Left forelimb (tissue), 1 donor: ENCODE results near the gene ZRANB1.

Source experiments
- DNase-seq: peaks from one replicate; pipeline ENCODE4 v3.0.0-alpha.2; 2018; ENCODE audit warnings: low spot score

The ZRANB1 gene

DNA sequence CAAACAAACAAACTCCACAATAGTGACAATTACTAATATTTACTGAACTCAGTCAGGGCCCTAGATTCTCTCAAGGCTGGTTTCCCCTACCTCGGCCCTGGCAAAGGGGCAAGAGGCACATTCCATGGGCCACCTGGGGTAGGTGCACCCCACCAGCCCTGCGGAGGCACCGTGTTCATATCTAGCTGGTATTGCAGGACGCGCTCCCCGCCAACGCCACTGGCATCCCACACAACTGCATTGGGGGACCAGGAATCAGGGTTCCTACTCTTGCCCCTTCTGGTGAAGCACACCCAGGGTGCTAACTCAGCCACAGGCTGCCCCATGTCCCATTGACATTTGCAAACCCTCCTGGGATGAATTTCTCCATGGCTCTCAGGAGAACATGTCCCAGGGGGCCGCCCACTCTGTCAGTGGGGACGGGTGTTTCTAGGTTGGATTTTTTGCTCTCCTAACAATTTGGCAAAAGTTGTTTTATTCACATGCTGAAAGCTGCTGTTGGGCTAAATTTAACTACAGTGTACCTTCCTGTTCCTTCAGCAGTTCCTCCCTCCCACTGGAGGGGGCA lies 76.7 kb downstream of the ZRANB1 start:
- no peak for DNase-seq

DNA sequence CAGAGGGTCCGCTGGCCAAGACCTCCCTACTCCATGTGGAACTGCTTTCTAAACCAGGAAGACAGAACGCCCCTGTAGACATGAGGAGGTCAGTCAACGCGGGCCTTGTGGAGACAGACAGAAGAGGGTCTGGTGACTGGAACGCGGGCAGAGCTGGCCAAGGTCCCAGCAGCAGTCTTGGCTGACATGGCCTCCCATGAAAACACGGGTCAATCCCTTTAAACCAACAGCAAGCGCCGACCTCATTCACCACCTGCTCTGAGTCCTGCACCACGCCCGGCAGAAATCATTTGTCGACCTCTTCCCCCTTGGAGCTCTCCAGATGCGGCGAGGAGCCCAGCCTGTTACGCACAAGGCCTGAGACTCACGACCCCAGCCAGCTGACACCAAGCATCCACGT lies 78.5 kb downstream of the ZRANB1 start:
- DNase-seq = no peak

GRCh38 chr10:125020871-125021270 lies 78.9 kb downstream of the ZRANB1 start:
- no peak for DNase-seq

- DNase-seq = no peak
Measured at GRCh38 chr10:125021686-125022344, 79.9 kb downstream of the ZRANB1 start.

DNA sequence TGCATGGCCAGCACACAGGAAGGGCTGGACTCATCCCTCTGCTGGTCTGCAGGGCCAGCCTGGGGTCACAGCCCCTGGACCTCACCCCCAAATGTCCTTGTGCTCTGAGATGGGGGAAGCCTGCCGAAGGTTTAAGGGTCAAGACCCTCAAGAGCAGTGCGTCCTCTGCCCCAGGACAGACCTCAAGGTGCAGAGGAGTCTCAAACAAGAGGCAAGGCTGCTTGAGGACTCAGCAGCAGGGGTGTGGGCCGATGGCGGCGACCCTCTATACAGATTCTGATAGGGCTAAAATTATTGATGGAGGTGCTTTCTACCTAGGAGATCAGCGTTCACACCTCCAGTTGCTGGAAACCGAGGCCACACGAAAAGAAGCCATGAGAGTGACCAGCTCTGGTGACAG lies 80.7 kb downstream of the ZRANB1 start:
- DNase-seq = no peak

DNA sequence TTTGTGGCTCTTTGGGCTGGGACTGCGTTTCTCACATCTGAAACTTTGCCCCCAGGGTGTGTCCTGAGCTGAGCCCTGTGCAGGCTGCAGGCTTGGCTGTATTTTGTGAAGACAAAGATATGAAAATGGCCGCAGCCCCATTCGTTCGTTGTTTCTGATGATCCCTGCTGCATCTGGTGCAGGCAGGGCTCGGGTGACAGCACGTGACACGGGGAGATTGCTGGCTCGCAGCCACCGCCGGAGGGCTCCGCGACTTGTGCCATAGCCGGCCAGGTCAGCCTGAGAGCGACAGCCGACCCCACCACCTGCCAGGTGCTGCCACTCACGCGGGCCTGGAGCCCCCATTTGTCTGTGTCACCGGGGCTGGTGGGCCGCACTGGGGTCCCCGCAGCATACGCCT lies 81.3 kb downstream of the ZRANB1 start:
- DNase-seq = no peak

DNA sequence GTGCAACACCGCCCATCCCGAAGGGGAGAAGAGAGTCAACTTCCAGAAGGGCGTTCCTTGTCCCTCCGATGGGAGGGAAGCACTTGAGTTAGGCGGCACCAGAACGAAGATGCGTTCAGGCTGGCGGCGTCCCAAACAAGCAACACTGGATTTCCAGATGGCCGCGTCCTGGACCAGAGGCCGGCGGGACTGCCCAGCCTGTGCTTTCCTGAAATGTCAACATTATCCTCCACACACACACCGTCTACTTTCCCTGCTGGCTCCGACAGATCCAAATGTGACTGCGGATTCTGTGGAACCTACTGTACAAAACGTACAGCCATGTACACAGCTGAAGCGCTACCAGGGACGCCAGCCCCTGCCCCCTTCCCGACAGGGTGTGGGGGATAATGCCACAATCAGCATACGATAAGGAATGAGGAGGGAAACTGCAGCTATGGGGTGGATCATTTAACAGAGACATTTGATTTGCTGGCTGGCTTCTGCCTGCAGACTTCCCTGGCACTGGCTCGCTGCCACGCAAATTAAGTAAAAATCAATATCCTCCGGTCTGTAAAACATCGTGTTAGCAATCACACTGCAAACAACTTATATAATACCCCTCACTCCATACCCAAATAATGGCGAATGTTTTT lies 82.1 kb downstream of the ZRANB1 start:
- DNase-seq = no peak

DNA sequence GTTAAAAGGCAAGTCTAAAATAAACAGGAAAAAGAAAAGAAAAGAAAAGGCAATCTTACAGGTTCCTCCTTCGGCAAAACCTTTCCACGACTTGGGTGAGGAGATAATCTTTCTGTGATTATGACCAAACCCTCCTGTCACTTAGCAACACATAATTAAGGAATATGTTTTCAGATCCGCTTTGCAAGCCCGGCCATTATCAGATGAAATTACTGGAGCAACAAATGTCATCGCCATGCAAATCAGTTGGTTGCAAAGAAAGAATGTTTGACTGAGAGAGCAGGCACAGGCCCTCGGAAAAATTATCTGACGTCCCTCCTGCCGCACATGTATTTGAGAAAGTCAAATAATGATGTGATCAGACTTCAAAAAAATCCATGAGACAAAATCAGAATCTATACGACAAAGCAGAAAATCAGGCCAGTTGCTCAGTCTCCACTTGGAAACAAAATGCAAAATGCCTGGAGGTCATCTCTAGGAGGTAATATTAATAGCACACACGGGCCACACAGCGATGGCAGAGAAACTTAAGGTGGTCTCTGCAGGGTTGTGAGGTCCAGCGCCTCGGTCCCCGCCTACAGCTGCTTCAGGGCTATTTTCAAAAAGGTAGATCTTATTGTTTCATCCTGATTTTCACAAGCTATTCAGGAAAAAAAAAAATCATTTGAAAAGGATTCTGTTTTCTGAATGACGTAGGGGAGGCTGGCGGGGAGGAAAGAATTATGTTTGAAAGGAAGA lies 82.7 kb downstream of the ZRANB1 start:
- no peak for DNase-seq

GRCh38 chr10:125025341-125025740 lies 83.4 kb downstream of the ZRANB1 start:
- no peak for DNase-seq

DNA sequence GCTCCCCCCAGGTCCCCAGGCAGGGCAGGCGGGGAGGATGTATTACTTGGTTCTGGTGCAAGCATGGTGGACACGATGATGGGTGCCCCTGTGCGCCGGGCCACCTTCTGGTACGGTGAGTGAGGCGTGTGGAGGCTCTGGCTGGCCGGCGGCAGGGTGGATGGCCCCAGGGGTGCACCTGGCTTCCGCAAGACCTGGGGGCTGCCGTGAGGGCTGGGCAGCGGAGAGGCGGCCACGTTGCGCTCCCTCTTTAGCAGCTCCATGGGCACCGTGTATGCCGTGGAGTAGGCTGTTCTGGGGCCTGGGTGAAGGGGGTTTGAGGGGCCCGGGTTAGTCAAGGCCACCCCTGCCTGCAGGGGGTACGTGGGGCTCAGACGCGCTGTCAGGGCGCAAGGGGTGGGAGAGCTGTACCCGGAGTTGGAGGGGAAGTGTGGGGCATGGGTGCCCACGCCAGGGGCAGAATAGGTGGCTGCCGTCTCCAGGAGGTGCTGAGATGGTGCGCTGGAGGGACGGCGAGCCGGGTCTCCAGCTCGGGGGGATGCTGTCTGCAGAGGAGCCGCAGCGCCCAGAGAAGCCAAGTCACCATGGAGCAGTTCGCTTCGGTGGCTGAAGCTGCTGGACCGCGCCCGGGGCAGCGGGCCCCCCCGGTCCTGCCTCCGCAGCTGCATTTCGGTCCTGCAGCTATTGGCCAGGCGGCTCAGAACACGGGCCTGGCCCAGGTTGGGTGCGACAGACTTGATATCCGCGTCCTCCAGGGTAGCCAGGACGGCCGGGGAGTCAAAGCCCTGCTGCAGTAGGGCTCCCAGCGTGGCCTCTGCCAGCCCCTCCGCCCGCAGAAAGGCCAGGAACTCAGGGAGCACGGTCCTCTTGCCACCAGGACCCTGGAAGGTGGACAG lies 84.4 kb downstream of the ZRANB1 start:
- no peak for DNase-seq

DNA sequence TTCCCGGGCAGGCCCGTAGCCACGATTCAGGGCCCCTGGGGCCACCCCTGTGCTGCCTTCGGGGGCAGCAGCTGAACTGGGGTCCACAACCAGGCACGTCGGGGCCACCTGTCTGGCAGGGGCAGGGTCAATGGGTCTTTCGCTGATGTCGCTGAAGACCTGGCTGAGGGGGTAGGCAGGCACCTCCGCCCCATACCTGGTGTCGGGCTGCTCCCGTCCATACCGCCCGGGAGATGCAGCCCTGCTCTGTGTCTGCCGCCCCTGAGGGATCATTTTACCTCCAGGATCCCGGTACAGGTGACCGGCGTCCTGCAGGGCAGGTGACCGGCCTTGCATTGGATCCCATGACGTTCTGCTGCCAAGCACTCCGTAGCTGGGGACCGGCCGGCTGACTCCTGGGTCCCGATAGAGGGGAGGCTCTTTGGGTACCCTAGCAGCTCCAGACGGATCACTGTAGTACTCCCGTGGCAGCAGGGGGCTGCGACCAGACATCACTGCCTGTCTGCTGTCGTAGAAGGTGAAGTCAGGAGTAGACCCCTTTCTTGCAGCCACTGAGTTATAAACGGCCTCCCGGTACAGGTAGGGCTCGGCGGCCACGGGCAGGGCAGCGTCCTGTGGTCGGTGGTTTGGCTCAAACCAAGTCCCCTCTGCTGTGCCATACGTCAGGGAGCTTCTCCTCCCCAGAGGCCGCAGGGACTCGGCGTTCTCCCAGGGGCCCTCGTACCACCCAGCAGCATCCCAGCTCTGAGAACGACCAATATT lies 85.2 kb downstream of the ZRANB1 start:
- no peak for DNase-seq

GRCh38 chr10:125027871-125028869 lies 86.2 kb downstream of the ZRANB1 start:
- no peak for DNase-seq

- no peak for DNase-seq
Measured at GRCh38 chr10:125029584-125030242, 87.8 kb downstream of the ZRANB1 start.

DNA sequence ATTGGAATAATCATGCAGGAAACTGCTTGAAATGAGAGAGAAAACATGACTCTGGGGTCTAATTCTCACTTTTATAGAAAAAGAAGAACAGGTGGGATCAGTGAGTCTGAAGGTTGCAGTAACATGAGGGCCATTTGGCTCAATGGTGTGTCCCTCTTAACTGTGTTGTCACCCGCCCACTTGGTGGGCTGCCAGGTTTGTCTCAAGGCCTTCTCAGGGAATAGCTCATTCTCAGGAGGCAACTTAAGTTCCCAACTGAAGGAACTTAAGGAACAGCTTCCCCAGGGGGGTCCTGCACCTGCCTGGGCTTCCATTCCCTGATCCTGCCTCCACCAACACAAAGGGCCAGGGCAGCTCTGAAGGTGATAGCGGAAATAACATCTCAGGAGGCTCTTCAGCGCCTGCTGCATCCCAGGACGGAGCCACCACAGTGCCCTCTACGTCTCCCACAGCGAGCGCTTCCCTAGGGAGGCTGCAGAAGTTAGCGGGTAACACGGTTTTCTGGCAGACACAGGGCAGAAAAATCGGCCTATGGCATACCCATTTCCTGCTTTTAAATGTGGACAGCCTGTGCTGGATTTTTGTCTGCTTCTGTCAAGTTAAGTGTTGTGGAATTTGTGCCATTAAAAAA lies 88.8 kb downstream of the ZRANB1 start:
- no peak for DNase-seq

- no peak for DNase-seq
Measured at GRCh38 chr10:125032474-125033020, 90.6 kb downstream of the ZRANB1 start.

DNA sequence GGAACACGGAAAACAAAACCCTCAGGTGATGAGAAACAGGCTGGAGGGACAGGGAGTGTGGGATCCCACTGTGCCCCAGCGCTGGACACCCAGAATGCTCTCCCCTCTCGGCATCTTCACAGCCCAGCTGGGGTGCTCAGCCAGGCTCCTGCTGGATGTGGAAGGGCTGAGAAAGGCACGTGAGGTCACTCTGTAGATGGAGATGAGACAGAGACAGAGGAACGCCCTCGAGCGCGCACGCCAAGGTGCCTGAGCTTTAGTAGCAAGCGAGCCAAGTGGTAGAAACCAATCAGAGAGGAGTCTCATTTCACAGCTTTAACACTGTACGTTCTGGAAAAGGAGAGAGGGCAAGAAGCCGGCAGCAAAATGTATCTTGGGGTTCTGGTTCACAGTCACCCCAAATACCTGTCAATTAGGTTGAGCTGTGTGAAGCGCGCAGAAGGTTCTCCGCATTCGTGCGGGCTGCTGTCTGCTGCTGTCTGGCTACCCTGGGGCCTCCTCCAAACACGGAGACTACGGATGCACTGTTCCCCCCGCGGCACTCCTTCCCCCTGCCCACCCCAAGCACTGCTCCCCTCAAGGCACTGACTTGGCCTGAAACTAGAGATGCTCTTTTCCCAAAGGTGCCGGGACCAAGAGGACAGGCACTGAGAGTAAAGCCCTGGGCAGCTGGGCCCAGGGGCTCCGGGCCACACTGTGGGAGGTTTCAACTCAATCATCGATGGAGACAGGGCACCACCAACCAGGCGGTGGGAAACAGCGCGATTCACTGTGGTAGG lies 91.4 kb downstream of the ZRANB1 start:
- no peak for DNase-seq

GRCh38 chr10:125034675-125035074 lies 92.8 kb downstream of the ZRANB1 start:
- no peak for DNase-seq

DNA sequence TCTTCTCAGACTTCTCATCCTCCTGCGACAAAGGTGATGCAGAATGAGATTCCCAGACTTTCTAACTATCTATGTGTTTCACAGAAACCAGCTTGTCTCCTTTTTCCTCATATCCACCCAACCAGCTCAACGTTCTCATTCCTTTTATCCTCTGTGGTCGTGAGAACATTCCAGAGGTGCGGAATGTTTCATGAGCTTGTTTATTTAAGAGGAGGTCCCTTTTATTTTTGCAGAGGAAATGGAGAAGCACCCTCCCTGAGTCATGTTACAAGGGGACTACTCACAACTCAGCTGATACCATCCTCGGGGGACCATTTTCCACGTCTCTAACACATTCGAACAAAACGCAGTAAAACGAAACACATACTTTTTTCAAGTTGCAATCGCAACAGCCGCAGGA lies 93.2 kb downstream of the ZRANB1 start:
- DNase-seq = no peak
